Endothelial cell of umbilical vein (primary cell): Measurements from ENCODE around the gene EGF. TPM values are rescaled to one million over a fixed set of nuclear protein-coding genes. Genes with fewer than 3 reads are reported as not detected.

Experiments used
- BruUV-seq: library from RNA; stranded (reverse); fragments of 400-500 nt; replicated peaks from 2 replicates; lab custom pipeline; 2021; lab: Mats Ljungman, UMichigan
- CTCF ChIA-PET: fragments of 300-600, 350-600 bp; sonication (Branson Sonifier 250); formaldehyde crosslinking; loops from one replicate; lab custom pipeline; 2021; ENCODE audit warnings: antibody characterized with exemption, inconsistent platforms; lab: Charles Lee
- POLR2A ChIA-PET: fragments of 300-600, 350-600 bp; sonication (Branson Sonifier 250); formaldehyde crosslinking; loops from one replicate; lab custom pipeline; 2021; ENCODE audit warnings: antibody characterized with exemption, inconsistent platforms; lab: Charles Lee
- DNase-seq: peaks from one replicate; pipeline ENCODE4 v3.0.0-alpha.2; 2011; ENCODE audit warnings: low read depth, low spot score
- FAIRE-seq: peaks from 2 replicates; lab custom pipeline; 2011; peaks lifted over from hg19 to GRCh38; lab: Jason Lieb, UNC
- H2AFZ ChIP-seq: 2 replicates; pipeline ENCODE4 v1.6.0; 2012; ENCODE audit warnings: low read depth, low read length, control low read depth, inconsistent platforms
- H3K27ac ChIP-seq: 2 replicates; pipeline ENCODE4 v1.5.1; 2011; ENCODE audit warnings: low read depth, mild to moderate bottlenecking, control low read depth, low read length, moderate library complexity; ENCODE audit not compliant: insufficient read depth
- H3K27me3 ChIP-seq, 2 experiments: 2 replicates each; pipeline versions ENCODE4 v1.6.0 to v1.6.1; 2011; ENCODE audit warnings: low read length in 2 of 2, mixed read lengths in 1 of 2; ENCODE audit not compliant: control insufficient read depth in 2 of 2, insufficient read depth in 2 of 2
- H3K36me3 ChIP-seq, 2 experiments: 2 replicates in 1 of 2; 3 replicates in 1 of 2; pipeline ENCODE4 v1.5.1; 2011; ENCODE audit warnings: low read length in 2 of 2, mild to moderate bottlenecking in 1 of 2, moderate library complexity in 1 of 2; ENCODE audit not compliant: control insufficient read depth in 2 of 2, insufficient read depth in 2 of 2; ENCODE audit errors: extremely low read depth in 1 of 2
- H3K4me1 ChIP-seq: 3 replicates; pipeline ENCODE4 v1.5.1; 2011; ENCODE audit warnings: mild to moderate bottlenecking, low read length; ENCODE audit not compliant: control insufficient read depth, insufficient read depth; ENCODE audit errors: extremely low read depth
- H3K4me2 ChIP-seq: 2 replicates; pipeline ENCODE4 v1.6.1; 2011; ENCODE audit warnings: low read length, control low read depth, mixed read lengths; ENCODE audit not compliant: insufficient read depth
- H3K4me3 ChIP-seq, 3 experiments: fragments of 200-600 bp in 1 of 3; sonication (generic), shearing (Covaris generic) in 1 of 3; replicated peaks in 1 of 3; 2 replicates each; pipeline ENCODE4 v1.5.1; 2011 to 2016; ENCODE audit warnings: control low read depth in 3 of 3, low read length in 3 of 3, mild to moderate bottlenecking in 2 of 3, inconsistent platforms in 1 of 3, low read depth in 1 of 3, moderate library complexity in 1 of 3; ENCODE audit not compliant: insufficient read depth in 1 of 3
- H3K79me2 ChIP-seq: 2 replicates; pipeline ENCODE4 v1.6.0; 2012; ENCODE audit warnings: low read length, inconsistent platforms; ENCODE audit not compliant: control insufficient read depth, insufficient read depth
- H3K9ac ChIP-seq: replicated peaks from 2 replicates; pipeline ENCODE3; 2011; ENCODE audit warnings: low read length, control low read depth; ENCODE audit not compliant: insufficient read depth; ENCODE audit errors: extremely low read depth
- H3K9me1 ChIP-seq: replicated peaks from 3 replicates; pipeline ENCODE4 v1.6.0; 2011; ENCODE audit warnings: mild to moderate bottlenecking, low read length; ENCODE audit not compliant: control insufficient read depth, insufficient read depth; ENCODE audit errors: extremely low read depth
- H3K9me3 ChIP-seq: replicated peaks from 2 replicates; pipeline ENCODE4 v1.5.1; 2012; ENCODE audit warnings: low read length, inconsistent platforms; ENCODE audit not compliant: control insufficient read depth, insufficient read depth
- H4K20me1 ChIP-seq: replicated peaks from 2 replicates; pipeline ENCODE3; 2011; ENCODE audit warnings: mild to moderate bottlenecking, low read length; ENCODE audit not compliant: control insufficient read depth, insufficient read depth; ENCODE audit errors: extremely low read depth
- EZH2 ChIP-seq: IDR thresholded peaks from 2 replicates; pipeline ENCODE4 v1.6.1; 2012; ENCODE audit warnings: borderline replicate concordance, low read depth, mild to moderate bottlenecking, moderate library complexity, low read length, inconsistent platforms; ENCODE audit not compliant: severe bottlenecking
- FOS ChIP-seq: IDR thresholded peaks from 2 replicates; pipeline ENCODE4 v1.6.1; 2011; ENCODE audit warnings: mild to moderate bottlenecking, low read length, moderate library complexity, borderline replicate concordance; ENCODE audit not compliant: insufficient read depth
- GATA2 ChIP-seq: IDR thresholded peaks from 2 replicates; pipeline ENCODE4 v1.7.0; 2011; ENCODE audit warnings: low read depth, mild to moderate bottlenecking, moderate library complexity, mixed read lengths, low read length; ENCODE audit not compliant: insufficient read length, insufficient read depth
- POLR2AphosphoS5 ChIP-seq: IDR thresholded peaks from 2 replicates; pipeline ENCODE4 v1.6.1; 2012; ENCODE audit warnings: low read depth, mild to moderate bottlenecking, control low read depth, low read length, moderate library complexity; ENCODE audit not compliant: insufficient read depth
- dilution Hi-C: fragments of 300-500 bp; cut with MboI; formaldehyde crosslinking; loops from one replicate; pipeline ENCODE4 v1.15.0; 2019; ENCODE audit warnings: low sequenced_read_pairs; ENCODE audit not compliant: extremely low pct_ligation_motif_present
- intact Hi-C: fragments of 100-400 bp; cut with micrococcal nuclease; formaldehyde crosslinking; loops from one replicate; pipeline ENCODE4 v1.10.0; 2022
- polyA plus RNA-seq, 4 experiments: library from polyadenylated mRNA; depleted of rRNA in 3 of 4; stranded (reverse) in 3 of 4; unstranded in 1 of 4; fragments of >200 nt; gene quantifications; 2 replicates each; pipeline versions ENCODE4 v1.2.1 to v1.2.3, GENCODE V29; 2011 to 2012; ENCODE audit warnings: missing spikeins in 1 of 4
- total RNA-seq: library from RNA; stranded (reverse); gene quantifications from 2 replicates; pipeline ENCODE4 v1.2.3, GENCODE V29; 2021
- TF ChIP-seq, protein P1 (sequence below): IDR thresholded peaks from 2 replicates; pipeline ENCODE4 v1.6.1; 2011; ENCODE audit not compliant: insufficient read depth, insufficient read length
- TF ChIP-seq, protein P2 (sequence below), 2 donors: IDR thresholded peaks; 1 replicate in 1 of 2; 2 replicates in 1 of 2; pipeline ENCODE4 v1.5.1; 2011; ENCODE audit warnings: low read length in 2 of 2, mild to moderate bottlenecking in 2 of 2, moderate library complexity in 2 of 2, control low read depth in 1 of 2, inconsistent platforms in 1 of 2, low read depth in 1 of 2; ENCODE audit not compliant: insufficient read depth in 1 of 2; ENCODE audit errors: extremely low read depth in 1 of 2

Gene EGF
- total and polyA plus RNA-seq, 2 donors (not counting 3 experiments of a cell fraction or from before 2014, with no cell fraction given): not detected

DNA sequence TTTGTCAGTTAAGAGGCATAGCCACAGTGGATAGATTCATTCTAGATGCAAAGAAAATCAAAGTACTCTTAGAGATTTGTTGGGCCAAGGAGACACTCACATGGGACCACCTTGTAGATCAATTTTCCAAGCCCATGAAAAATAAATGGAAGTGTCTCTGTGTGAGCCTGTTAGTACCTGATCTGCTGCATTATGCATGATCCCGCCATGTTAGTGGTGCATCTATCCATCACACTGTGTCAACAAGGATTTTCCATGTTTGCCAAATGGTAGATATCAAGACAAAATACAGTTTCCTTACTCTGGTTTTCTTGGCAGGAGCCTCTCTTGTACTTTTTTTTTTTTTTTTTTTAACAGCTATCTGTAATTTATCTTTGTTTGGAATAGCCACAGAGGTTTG lies 112.4 kb downstream of the EGF start:
- CTCF ChIA-PET: no interaction called here

More for the DNA sequence above, 112.4 kb downstream of the EGF start:
- no peak for FAIRE-seq
- no peak overlapping the region for H3K4me3 ChIP-seq
- no peaks in the 10 kb centered on the region for H4K20me1 ChIP-seq
- H3K27ac ChIP-seq: no peak overlapping the region
- H3K9me1 ChIP-seq: no peaks in the 10 kb centered on the region
- no peak overlapping the region for H2AFZ ChIP-seq
- H3K4me1 ChIP-seq: no peaks in the 10 kb centered on the region
- H3K79me2 ChIP-seq: no peaks in the 10 kb centered on the region
- no peak for DNase-seq
- no TSS peak for BruUV-seq
- H3K4me2 ChIP-seq: no peak overlapping the region
- H3K9ac ChIP-seq: no peak overlapping the region
- TF ChIP-seq, protein P1, sequence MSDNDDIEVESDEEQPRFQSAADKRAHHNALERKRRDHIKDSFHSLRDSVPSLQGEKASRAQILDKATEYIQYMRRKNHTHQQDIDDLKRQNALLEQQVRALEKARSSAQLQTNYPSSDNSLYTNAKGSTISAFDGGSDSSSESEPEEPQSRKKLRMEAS: no peak
- TF ChIP-seq EZH2 (no peak), GATA2 (no peak), POLR2AphosphoS5 (no peak), FOS (no peak)
- TF ChIP-seq, protein P2, sequence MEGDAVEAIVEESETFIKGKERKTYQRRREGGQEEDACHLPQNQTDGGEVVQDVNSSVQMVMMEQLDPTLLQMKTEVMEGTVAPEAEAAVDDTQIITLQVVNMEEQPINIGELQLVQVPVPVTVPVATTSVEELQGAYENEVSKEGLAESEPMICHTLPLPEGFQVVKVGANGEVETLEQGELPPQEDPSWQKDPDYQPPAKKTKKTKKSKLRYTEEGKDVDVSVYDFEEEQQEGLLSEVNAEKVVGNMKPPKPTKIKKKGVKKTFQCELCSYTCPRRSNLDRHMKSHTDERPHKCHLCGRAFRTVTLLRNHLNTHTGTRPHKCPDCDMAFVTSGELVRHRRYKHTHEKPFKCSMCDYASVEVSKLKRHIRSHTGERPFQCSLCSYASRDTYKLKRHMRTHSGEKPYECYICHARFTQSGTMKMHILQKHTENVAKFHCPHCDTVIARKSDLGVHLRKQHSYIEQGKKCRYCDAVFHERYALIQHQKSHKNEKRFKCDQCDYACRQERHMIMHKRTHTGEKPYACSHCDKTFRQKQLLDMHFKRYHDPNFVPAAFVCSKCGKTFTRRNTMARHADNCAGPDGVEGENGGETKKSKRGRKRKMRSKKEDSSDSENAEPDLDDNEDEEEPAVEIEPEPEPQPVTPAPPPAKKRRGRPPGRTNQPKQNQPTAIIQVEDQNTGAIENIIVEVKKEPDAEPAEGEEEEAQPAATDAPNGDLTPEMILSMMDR (IDR thresholded peaks at IDR 0.05; ENCODE audit: extremely low read depth in 1 of 2, insufficient read depth in 1 of 2, low read depth in 1 of 2, low read length in 2 of 2): no peak
- H3K27me3 ChIP-seq: peaks cover 8 to 13% of the 10 kb centered on the region in 2 experiments
- no peaks in the 10 kb centered on the region for H3K9me3 ChIP-seq
- no peaks in the 10 kb centered on the region for H3K36me3 ChIP-seq
- dilution Hi-C loops: no loop called here
- POLR2A ChIA-PET: no interaction called here
- intact Hi-C loops: no loop called here
